Activated T-helper 1 cell treated with anti-CD3 and anti-CD28 coated beads, Interleukin-2, amount 50 U/mL, for 16 hours (primary cell): ENCODE data around the gene PRDM10.
"Not testable (repeated sequence)": the region's sequence is repeated elsewhere in the genome, so short reads cannot be mapped to it uniquely, and the experiment has no call there.

Experiments used
- DNase-seq, 2 donors: peaks; one replicate each; pipeline ENCODE4 v3.0.0-alpha.2; 2020; ENCODE audit warnings: low read depth in 1 of 2, low spot score in 1 of 2

Gene PRDM10, protein sequence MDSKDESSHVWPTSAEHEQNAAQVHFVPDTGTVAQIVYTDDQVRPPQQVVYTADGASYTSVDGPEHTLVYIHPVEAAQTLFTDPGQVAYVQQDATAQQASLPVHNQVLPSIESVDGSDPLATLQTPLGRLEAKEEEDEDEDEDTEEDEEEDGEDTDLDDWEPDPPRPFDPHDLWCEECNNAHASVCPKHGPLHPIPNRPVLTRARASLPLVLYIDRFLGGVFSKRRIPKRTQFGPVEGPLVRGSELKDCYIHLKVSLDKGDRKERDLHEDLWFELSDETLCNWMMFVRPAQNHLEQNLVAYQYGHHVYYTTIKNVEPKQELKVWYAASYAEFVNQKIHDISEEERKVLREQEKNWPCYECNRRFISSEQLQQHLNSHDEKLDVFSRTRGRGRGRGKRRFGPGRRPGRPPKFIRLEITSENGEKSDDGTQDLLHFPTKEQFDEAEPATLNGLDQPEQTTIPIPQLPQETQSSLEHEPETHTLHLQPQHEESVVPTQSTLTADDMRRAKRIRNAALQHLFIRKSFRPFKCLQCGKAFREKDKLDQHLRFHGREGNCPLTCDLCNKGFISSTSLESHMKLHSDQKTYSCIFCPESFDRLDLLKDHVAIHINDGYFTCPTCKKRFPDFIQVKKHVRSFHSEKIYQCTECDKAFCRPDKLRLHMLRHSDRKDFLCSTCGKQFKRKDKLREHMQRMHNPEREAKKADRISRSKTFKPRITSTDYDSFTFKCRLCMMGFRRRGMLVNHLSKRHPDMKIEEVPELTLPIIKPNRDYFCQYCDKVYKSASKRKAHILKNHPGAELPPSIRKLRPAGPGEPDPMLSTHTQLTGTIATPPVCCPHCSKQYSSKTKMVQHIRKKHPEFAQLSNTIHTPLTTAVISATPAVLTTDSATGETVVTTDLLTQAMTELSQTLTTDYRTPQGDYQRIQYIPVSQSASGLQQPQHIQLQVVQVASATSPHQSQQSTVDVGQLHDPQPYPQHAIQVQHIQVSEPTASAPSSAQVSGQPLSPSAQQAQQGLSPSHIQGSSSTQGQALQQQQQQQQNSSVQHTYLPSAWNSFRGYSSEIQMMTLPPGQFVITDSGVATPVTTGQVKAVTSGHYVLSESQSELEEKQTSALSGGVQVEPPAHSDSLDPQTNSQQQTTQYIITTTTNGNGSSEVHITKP

DNA sequence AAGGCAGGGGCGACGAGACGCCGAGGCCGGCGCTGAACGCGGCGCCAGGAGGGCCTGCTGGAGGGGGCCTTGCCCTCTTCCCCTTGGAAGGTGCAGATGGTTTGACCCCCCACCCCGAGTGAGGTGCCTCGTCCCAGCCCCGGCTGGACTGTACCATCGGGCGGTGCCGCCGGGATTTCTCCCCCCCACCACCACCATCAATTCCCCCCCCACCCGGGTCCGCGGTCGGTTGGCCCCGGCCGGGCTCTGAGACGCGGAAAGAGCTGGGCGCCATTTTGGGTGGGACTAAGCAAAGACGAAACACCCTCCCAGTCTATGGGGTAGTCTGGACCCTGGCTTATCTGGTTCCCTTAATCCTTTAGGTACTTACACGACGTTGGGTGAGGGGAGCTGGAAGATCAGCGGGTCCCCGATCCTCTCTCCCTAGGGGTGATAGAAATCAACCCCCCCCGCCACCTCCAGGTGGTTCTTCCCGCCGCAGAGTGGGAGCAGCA, at the start of gene PRDM10:
TSS of gene PRDM10 (minus strand) at position 484 of the 494 bp plus-strand sequence. CDS start 41,871 bp downstream, outside the sequence.
- DNase-seq, result peak; percentile 82 to 88

DNA sequence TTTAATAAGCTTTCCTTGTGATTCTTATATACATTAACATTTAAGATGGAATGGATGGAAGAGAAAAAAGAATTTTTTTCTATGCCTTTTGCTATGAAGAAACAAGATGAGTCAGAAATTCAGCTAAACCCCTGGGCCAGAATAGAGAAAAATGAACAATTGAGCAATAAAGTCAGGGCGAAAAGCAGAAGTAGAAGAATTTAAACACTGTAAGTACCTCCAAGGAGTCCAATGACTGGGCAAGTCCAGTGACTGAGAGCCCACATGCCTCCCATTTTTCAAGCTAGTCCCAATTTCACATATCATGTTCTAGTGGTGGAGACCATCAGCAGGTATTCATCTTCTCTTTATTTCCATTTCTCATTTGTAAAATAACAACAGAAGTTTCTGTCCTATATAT, 48.4 kb upstream of the PRDM10 start:
- no peak for DNase-seq

DNA sequence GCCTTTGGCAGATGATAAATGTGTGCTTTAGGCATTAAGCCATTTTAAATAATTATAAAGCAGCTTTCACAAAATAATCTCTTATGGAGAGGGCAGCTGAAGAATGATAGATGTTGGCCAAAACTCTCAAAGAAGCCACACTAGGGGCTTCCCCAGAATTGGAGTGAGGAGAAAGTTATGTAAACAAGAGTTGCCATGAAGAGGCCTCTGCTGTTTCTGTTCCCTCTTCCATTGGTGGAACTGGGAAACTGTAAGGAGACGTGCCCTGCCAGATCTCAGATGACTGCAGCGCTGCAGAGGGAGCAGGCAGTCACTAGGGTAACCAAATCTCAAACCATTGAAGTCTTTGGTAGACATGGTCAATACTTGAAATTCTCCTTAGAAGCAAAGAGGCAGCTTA, 47.6 kb upstream of the PRDM10 start:
- DNase-seq, result no peak

DNA sequence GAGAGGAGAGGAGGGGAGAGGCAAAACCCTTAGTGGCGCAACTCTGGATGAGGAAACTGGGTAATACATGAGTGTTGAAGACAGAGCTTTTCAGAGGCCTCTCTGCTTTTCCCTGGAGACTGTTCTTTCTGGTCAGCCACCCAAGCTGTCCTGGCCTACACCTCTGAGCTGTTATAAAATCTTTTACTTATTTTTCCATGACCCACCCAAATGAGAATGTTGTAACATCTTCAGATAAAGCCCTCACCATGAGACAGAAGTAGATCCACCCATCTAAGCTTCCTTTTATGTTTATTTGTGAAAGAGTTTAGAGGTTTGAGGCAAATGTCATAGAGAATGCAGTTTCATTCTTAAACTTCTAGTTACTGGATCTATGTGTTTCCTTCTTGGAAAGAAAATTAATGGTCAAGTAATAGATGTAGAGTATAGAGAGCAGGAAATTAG, 46.7 kb upstream of the PRDM10 start:
- DNase-seq, result no peak

DNA sequence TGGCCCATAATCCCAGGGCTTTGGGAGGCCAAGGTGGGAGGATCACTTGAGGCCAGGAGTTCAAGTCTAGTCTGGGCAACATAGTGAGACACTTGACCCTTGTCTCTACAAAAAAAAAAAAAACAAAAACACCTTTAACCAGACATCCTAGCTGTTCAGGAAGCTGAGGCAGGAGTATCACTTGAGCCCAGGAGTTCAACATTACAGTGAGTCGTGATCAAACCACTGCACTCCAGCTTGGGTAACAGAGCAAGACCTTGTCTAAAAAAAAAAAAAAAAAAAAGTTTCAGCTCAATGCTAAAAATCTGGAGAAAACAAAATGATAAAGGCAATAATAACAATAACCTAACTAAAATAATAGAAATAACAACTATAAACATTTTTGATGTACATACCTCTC, 44.5 kb upstream of the PRDM10 start:
- no peak for DNase-seq

DNA sequence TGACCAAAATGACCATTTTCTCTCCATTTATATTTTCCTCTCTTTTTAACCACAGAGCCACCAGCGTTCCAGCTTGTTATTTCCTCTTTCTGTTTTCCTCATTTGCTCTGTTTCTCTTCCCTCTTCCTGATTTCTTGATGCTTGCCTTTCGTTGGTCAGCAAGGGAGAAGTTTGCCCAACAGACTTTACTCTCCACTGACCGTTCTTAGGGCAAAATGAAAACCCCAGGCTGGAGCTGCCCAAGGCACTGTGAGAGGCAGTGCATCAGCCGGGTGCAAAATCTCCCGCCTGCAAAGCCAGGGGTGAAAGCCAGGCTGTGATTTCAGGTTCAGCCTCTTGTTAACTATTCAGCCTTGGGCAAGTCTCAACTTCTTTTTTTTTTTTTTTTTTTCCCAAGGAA, 40.9 kb upstream of the PRDM10 start:
- DNase-seq, result no peak

DNA sequence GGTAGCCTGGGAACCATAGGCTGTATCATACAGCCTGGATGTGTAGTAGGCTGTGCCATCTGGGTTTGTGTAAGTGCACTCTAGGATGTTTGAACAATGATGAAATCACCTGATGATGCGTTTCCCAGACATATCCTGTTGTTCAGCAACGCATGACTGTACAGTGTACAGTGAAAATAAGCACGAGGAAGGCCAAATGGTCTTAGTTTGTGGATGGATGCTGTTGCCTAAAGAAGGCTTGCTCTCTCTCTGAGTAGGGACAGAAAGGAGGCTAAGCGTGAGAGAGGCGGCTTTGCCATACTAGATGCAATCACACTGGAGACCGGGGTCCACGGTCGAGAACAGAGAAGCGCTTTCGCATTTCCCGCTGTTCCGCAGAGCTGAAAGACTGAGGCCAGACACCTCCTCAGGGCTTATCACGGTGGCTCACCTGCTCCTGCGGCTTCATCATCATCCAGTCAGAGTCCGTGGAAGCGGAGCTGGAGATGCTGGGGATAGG, 39.5 kb upstream of the PRDM10 start:
- no peak for DNase-seq

DNA sequence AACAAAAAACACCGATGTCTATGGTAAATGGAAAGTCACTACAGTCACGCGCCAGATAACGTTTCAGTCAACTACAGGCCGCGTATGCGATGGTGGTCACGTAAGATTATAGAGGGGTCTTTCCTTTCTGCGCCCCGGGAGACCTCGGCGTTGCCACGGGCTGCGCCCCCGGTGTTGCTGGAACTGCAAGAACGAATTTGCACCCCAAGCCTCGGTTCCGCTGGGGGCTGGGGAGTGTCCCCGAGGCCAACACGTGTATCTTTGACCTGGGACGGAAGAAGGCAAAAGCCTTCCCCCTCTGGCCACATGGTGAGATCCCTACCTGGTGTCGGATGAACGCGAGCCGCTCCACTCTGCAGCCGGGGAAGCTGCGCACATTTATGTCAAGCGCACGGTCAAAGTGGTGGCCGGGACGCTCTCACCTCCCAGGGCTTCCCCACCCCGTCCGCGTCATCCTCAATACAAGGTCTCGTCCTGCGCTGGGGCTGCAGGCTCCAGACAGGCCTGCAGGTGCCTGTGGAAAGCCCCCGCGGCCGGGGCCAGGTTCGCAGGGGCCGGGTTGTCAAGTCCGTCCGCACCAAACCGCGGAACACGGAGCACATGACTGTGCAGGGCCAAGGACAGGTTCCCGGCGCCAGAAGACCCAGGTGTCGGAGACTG, 37.8 kb upstream of the PRDM10 start:
- DNase-seq, result no peak

DNA sequence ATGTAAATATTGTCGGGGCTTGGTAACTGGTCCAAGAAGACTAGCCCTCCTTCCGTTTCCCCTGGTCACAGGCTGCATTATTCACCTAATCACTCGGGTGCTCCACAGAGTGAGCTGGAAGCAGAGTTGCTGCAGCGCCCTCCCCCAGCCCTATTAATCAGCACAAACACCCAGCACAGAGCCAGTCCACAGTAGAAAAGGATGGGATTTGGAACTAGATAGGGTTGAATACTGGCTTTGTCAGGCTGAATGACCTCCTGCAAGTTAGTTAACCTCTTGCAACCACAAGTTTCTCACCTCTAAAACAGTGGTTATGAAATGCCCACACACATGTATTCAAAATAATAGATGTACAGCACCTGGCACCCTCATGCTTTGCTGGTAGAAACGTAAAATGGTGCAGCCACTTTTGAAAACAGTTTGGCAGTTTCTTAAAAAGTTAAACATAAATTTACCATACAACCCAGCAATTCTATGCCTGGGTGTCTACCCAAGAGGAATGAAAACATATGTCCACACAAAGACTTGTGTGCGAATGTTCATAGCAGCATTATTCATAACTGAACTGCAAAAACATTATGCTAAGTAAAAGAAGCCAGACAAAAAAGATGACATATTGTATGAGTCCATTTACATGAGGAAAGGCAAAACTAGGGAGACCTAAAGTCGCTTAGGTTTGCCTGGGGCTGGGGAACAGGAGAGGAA, 35.4 kb upstream of the PRDM10 start:
- no peak for DNase-seq

DNA sequence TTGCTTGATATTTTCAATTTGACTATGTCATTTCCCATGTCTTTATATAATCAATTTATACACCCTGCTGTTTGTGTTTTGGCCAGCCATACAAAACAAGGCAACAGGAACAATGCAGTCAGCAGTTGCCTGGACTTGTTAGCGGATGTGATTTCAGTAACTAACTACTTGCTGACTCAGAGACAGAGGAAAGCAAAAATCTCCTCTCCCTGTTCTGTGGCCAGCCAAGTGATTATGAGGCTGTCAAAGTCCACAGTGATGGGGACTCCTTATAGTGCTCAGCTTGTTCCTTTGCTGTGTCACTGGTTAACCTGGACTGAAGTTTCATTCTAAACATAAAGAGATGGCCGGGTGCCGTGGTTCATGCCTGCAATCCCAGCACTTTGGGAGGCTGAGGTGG, 34.4 kb upstream of the PRDM10 start:
- DNase-seq, result no peak

DNA sequence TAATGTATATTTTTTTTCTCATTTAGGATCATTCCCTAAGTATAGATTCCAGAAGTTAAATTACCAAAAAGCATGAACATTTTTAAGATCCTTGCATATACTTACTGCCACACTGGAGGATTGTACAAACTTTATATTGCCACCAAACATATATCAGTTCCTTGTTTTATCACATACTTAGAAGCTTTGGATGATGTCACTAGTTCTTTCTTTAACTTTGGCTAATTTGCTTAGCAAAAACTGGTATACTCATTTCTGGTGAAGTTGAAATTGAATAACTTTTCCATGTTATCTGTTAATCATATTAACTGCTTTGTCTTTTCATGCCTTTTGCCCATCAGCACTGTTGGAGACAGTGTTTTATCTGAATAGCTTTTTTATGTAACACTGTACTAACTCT, 31.6 kb upstream of the PRDM10 start:
- DNase-seq, result no peak

DNA sequence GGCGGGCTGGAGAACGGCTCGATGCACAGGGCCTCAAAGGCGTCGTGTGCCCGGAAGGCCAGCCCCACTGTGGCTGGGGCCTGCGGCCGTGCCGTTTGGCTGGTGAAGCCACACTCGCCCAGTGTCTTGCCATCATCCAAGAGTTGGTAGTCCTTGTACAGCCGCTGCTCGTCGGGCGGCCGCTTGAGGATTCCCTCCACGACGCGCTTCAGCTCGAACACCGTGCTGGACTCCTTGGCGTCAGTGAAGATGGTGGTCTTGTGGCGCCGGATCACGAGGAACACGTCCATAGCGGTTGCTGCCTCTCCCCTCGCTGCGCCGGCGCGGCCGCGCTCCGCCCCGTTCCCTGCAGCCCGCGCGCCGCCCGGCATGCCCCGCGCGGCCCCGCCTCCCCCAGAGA, 30.3 kb upstream of the PRDM10 start:
- DNase-seq, result no peak

DNA sequence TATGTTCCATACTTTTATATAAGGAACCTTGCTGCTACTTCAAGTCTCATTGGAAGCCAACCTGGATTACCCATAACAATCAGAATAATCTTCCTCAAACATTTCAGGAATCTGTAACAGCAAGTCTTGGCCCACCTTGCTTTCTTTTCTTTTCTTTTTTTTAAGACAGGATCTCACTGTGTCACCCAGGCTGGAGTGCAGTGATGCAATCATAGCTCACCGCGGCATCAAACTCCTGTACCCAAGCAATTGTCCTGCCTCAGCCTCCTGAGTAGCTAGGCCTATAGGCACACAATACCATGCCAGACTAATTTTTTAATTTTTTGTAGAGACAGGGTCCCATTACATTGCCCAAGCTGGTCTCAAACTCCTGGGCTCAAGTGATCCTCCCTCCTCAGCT, 29.3 kb upstream of the PRDM10 start:
- no peak for DNase-seq

DNA sequence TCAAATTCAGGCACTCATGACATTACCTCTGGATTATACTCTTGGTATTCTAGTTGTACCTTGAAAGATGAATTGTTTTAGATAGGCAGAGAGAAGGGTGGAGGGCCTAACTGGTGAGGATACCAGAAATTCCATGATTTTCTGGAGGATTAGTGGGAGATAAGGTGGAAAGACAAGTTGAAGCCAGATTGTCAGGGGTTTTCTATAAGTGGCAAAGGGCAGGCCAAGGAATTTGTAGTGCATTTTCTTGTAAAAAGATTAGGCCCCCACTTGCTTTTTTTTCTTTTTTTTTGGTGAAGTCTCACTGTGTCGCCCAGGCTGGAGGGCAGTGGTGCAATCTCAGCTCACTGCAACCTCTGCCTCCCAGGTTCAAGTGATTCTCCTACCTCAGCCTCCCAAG, 28.4 kb upstream of the PRDM10 start:
- no peak for DNase-seq

DNA sequence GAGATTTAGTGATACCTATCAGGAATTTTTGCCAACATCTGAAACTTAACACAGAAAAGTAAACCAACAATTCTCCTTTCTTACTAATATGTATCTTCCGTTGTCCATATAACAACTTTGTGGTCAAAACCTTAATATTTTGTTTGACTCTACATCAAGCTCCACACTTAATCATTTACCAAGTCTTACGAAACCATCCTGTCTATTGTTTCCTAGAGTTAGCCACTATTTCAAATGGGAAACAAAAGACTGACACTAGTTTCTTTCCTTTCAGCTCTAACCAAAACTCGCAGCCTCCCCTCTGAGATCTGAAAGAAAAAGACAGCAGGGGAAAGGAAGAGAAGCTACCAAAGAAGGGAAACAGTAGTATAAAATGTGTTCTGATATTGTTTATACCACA, 26.5 kb upstream of the PRDM10 start:
- no peak for DNase-seq

DNA sequence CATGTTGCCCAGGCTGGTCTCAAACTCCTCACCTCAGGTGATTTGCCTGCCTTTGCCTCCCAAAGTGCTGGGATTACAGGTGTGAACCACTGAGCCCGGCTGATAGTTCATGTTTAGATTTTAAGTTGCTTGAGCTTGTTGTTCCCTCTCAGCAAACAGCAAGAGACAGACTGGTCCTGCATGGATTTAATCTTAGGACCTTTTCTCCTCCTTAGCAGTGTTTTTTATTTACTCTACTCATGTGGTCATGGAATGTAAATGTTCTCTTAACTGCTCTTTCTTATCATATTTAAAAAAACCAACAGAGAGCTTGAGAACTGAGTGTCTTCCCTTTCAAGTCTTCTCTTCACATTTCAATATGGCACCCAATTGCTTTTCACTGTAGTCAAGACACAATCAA, 22.7 kb upstream of the PRDM10 start:
- DNase-seq, result no peak

DNA sequence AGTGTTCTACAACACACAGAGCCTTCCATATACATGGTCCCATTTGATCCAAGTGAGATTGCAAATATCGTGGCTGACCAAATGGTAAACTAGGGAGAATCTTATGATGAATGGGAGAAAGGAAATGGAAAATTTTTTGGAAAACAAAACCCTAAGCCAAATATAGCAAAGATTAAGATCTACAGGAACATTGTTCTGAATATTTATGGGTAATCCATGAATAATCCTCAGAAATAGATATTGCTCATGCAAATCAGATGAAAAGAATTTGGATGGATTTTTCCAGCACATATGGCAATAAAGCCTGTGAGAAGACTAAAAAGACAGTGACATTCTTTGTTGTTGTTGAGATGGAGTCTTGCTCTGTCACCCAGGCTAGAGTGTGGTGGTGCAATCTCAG, 21.7 kb upstream of the PRDM10 start:
- DNase-seq, result no peak

DNA sequence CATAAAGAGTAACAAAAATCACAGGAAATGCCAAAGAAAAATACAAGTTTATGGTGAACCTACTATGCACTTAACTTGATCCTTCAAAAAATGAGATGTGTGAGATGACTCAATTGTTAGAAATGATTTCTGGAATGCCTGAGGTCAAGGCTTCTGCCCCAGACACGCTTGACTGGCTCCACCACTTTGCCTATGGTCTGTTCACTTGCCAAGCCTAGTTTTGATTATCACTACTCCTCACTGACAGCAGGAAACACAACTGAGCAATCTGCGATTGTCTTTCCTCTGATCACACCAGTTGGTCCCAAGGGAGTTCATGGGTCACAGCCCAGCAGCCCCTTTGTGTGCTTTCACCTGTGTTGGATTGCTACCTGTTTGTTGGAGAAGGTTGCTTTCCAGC, 20.6 kb upstream of the PRDM10 start:
- DNase-seq, result no peak

DNA sequence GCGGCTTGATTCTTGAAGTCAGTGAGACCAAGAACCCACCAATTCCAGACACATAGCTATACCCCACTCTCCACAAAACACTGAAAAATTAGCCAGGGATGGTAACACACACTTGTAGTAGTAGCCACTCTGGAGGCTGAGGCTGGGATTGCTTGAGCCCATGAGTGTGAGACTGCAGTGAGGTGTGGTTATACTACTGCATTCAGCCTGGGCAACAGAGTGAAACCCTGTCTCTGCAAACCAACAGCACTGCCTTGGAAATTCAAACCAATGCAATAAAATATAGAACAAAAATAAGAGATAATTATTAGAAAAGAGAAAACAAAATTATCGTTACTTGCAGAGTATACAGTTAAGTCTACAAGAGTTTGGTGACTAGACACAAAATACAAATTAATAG, 20.2 kb upstream of the PRDM10 start:
- DNase-seq, result no peak

DNA sequence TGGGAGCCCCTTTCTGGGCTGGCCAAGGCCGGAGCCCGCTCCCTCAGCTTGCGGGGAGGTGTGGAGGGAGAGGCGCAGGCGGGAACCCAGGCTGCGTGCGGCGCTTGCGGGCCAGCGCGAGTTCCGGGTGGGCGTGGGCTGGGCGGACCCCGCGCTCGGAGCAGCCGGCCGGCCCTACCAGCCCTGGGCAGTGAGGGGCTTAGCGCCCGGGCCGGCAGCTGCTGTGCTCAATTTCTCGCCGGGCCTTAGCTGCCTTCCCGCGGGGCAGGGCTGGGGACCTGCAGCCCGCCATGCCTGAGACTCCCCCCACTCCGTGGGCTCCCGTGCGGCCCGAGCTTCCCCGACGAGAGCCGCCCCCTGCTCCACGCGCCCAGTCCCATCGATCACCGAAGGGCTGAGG, 19.0 kb upstream of the PRDM10 start:
- not testable (repeated sequence) for DNase-seq
